ENCODE data around the gene IER2. TPM values are rescaled to one million over a fixed set of nuclear protein-coding genes. Genes with fewer than 3 reads are reported as not detected.

The IER2 gene
- total and polyA plus RNA-seq, 9 of the 15 experiments (the other 6 are each of a cell fraction or from before 2014, with no cell fraction given): 4.5 to 205 (median 23.7) TPM

DNA sequence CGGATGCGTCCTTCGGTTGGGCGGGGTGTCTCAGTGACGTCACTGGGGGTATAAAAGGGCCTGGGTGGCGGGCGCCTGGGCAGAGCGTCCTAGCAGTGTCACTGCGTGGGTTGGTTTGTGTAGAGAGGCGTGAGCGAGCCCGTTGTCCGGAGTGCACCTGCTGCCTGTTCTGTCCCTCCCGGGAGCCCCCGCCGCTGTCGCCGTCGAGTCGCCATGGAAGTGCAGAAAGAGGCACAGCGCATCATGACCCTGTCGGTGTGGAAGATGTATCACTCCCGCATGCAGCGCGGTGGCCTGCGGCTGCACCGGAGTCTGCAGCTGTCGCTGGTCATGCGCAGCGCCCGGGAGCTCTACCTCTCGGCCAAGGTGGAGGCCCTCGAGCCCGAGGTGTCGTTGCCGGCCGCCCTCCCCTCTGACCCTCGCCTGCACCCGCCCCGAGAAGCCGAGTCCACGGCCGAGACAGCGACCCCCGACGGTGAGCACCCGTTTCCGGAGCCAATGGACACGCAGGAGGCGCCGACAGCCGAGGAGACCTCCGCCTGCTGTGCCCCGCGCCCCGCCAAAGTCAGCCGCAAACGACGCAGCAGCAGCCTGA lies 2.9 kb downstream of the IER2 start (continued):
- TF ChIP-seq NKRF (IDR thresholded peaks at IDR 0.05; ENCODE audit: borderline replicate concordance) (0 out of 2 replicates have a peak, but pooled peaks have one; percentile 57), MTF1 (CRISPR knock-in tag; IDR thresholded peaks at IDR 0.05; ENCODE audit: borderline replicate concordance) (peak; percentile 53; the same call in 1 of the 2 replicates), ZBTB40 (IDR thresholded peaks at IDR 0.05) (no peak), ZBTB40 (CRISPR knock-in tag; IDR thresholded peaks at IDR 0.05) (no peak; the same call in 1 of the 2 replicates), TBL1XR1 (IDR thresholded peaks at IDR 0.05; ENCODE audit: low read length in 2 of 2) (peak; percentile 88 to 91), ZSCAN29 (IDR thresholded peaks at IDR 0.05) (no peak), ZNF431 (CRISPR knock-in tag; IDR thresholded peaks at IDR 0.05) (0 out of 2 replicates have a peak, but pooled peaks have one; percentile 72), ZNF316 (IDR thresholded peaks at IDR 0.05) (no peak), ZNF143 (CRISPR knock-in tag; IDR thresholded peaks at IDR 0.05) (no peak), ZNF282 (CRISPR knock-in tag; IDR thresholded peaks at IDR 0.05) (peak; percentile 91; the same call in 1 of the 2 replicates), ELK3 (CRISPR knock-in tag; IDR thresholded peaks at IDR 0.05) (no peak)
- TF ChIP-seq, protein P1, sequence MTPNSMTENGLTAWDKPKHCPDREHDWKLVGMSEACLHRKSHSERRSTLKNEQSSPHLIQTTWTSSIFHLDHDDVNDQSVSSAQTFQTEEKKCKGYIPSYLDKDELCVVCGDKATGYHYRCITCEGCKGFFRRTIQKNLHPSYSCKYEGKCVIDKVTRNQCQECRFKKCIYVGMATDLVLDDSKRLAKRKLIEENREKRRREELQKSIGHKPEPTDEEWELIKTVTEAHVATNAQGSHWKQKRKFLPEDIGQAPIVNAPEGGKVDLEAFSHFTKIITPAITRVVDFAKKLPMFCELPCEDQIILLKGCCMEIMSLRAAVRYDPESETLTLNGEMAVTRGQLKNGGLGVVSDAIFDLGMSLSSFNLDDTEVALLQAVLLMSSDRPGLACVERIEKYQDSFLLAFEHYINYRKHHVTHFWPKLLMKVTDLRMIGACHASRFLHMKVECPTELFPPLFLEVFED (CRISPR knock-in tag; conservative IDR thresholded peaks at IDR 0.05): peak; percentile 96
